Upper lobe of left lung (tissue), 6 donors: ENCODE measurements around the gene MYLK. TPM values are rescaled to one million over a fixed set of nuclear protein-coding genes. Genes with fewer than 3 reads are reported as not detected.
A peak's percentile ranks its signal among the peaks of the same experiment; 100 is the strongest.

ENCODE experiments used
- ATAC-seq, 2 donors: fragments of 200-7000 bp; cut with Tn5 transposase; one replicate each; pipeline ENCODE4 v1.9.1; 2022; ENCODE audit warnings: mild to moderate bottlenecking in 2 of 2, moderate library complexity in 2 of 2; ENCODE audit not compliant: low FRiP score in 2 of 2
- DNase-seq, 2 donors: peaks; one replicate each; pipeline ENCODE4 v3.0.0-alpha.2; 2019 to 2020
- H3K27ac ChIP-seq, 4 donors: fragments of 200-600 bp; sonication (generic); one replicate each; pipeline ENCODE4 v1.5.1; 2016 to 2019
- H3K27me3 ChIP-seq, 4 donors: fragments of 200-600 bp; sonication (generic); one replicate each; pipeline ENCODE4 v1.5.1; 2017 to 2019
- H3K36me3 ChIP-seq, 4 donors: fragments of 200-600 bp; sonication (generic); one replicate each; pipeline ENCODE4 v1.5.1; 2016 to 2019
- H3K4me1 ChIP-seq, 4 donors: fragments of 200-600 bp; sonication (generic); one replicate each; pipeline ENCODE4 v1.5.1; 2018 to 2019
- H3K4me3 ChIP-seq, 4 donors: fragments of 200-600 bp; sonication (generic); one replicate each; pipeline ENCODE4 v1.5.1; 2017 to 2019; ENCODE audit warnings: mild to moderate bottlenecking in 2 of 4, moderate library complexity in 1 of 4
- H3K9me3 ChIP-seq, 4 donors: fragments of 200-600 bp; sonication (generic); one replicate each; pipeline ENCODE4 v1.5.1; 2018 to 2019
- EP300 ChIP-seq, 4 donors: sonication (generic); formaldehyde crosslinking; IDR thresholded peaks; one replicate each; pipeline ENCODE4 v1.5.1; 2017; ENCODE audit warnings: antibody characterized with exemption in 4 of 4, control low read depth in 2 of 4
- POLR2A ChIP-seq, 4 donors: fragments of 450-650 bp; IDR thresholded peaks; one replicate each; pipeline ENCODE4 v1.5.1; 2016 to 2017; ENCODE audit warnings: antibody characterized with exemption in 4 of 4, mild to moderate bottlenecking in 2 of 4
- POLR2AphosphoS5 ChIP-seq, 2 donors: sonication (generic); formaldehyde crosslinking; IDR thresholded peaks; one replicate each; pipeline ENCODE4 v1.5.1; 2017; ENCODE audit warnings: antibody characterized with exemption in 2 of 2
- WGBS, 2 donors: methylation state at CpG; one replicate each; pipeline ENCODE4 v1.1.5; 2017 to 2018; 5-methylcytosine and 5-hydroxymethylcytosine counted together
- total RNA-seq, 6 donors: library from RNA; depleted of rRNA in 4 of 6; stranded (reverse); fragments of >200 nt in 4 of 6; gene quantifications; one replicate each; pipeline versions ENCODE4 v1.1.0 to v1.2.1, GENCODE V29; 2016 to 2021
- TF ChIP-seq, protein P1 (sequence below), 6 experiments: fragments of 450-650 bp in 4 of 6; fragments of 200-600 bp in 2 of 6; sonication (generic) in 2 of 6; IDR thresholded peaks; one replicate each; pipeline ENCODE4 v1.5.1; 2016 to 2019; ENCODE audit warnings: antibody characterized with exemption in 6 of 6
- donor health status: DM: no; HTN: no; CAD: no; lungs with moderate emphysema.
- donor health status: DM: no; HTN: yes; CAD: no; lungs with severe emphysema.

MYLK gene
- total RNA-seq, 6 donors from 2014 or later = 105 to 378 (median 160) TPM

DNA sequence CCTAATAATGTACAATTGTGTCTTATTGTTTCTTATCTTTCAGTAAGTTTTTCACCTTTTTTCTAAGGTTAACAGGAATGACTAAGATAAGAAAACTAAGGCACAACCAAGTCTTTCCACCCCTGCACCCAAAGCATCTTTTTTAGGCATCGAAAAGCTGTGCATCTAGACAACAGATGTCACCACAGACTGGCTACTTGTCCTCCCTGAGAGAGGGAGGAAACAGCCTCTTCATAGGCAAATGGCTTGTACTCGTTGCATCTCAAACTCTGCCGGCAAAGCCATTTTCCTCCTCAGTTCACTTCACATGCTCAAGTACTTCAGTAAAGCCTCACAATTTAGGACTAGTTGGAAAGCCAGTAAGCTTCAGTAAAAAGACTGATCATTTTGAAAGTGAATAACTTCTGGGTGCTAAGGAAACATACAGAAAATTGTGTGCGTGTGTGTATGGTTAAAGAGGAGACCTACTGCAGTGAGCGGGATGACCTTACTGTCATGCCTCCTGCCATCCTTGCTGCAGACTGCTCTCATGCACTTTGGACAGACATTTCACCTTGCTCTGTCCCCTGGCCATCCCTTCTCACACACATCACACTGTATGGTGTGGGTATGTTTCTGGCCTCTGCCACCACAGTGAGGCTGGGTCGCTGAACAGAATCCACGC lies 262.8 kb downstream of the MYLK start:
- TF ChIP-seq EP300 (IDR thresholded peaks at IDR 0.05) = no peak
- TF ChIP-seq POLR2AphosphoS5 (IDR thresholded peaks at IDR 0.05) = no peak
- TF ChIP-seq, protein P1, sequence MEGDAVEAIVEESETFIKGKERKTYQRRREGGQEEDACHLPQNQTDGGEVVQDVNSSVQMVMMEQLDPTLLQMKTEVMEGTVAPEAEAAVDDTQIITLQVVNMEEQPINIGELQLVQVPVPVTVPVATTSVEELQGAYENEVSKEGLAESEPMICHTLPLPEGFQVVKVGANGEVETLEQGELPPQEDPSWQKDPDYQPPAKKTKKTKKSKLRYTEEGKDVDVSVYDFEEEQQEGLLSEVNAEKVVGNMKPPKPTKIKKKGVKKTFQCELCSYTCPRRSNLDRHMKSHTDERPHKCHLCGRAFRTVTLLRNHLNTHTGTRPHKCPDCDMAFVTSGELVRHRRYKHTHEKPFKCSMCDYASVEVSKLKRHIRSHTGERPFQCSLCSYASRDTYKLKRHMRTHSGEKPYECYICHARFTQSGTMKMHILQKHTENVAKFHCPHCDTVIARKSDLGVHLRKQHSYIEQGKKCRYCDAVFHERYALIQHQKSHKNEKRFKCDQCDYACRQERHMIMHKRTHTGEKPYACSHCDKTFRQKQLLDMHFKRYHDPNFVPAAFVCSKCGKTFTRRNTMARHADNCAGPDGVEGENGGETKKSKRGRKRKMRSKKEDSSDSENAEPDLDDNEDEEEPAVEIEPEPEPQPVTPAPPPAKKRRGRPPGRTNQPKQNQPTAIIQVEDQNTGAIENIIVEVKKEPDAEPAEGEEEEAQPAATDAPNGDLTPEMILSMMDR (IDR thresholded peaks at IDR 0.05) = no peak
- no peak for TF ChIP-seq POLR2A (IDR thresholded peaks at IDR 0.05)
- no peaks in the 10 kb centered on the region for H3K9me3 ChIP-seq
- no peak overlapping the region for H3K27ac ChIP-seq
- DNase-seq = no peak
- peaks cover 0 to 80% (median 41%) of the 10 kb centered on the region in 4 donors for H3K36me3 ChIP-seq
- H3K4me1 ChIP-seq = peaks cover 5 to 16% (median 13%) of the 10 kb centered on the region in 4 donors
- ATAC-seq = peak in 1 of 2 donors; percentile 7
- WGBS, 2 donors = 79 to 85% methylated on average over 7 of the region's 7 CpGs
- no peak overlapping the region for H3K4me3 ChIP-seq
- no peaks in the 10 kb centered on the region for H3K27me3 ChIP-seq

DNA sequence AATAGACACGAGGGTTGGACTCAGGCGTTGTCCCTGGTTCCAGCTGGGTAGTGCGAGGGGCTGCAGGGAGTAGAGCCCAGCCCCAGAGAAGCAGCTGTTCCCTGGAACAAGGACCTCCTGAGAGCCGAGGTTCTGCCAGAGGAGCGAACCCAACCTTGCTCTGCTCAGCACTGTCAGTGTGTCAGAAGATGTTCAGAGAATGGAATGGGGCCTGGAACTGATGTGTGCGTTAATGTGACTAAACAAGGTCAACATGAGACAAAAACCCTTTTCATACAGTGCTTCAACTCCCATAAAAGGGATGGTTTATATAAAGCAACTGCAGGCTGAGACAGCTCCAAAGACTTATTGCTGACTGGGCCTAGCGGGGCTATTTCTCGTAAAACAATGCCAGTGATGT lies 263.8 kb downstream of the MYLK start:
- peak overlapping the region in 3 of 4 donors; percentile 4 to 49 (median 45) for H3K27ac ChIP-seq
- TF ChIP-seq, protein P1 (IDR thresholded peaks at IDR 0.05) = no peak
- peak in 1 of 2 donors; percentile 26 for TF ChIP-seq POLR2AphosphoS5 (IDR thresholded peaks at IDR 0.05)
- WGBS, 2 donors = 75% methylated on average over 8 of the region's 8 CpGs
- H3K36me3 ChIP-seq = peaks cover 0 to 75% (median 33%) of the 10 kb centered on the region in 4 donors
- no peak overlapping the region for H3K4me3 ChIP-seq
- H3K4me1 ChIP-seq = peaks cover 5 to 16% (median 13%) of the 10 kb centered on the region in 4 donors
- no peaks in the 10 kb centered on the region for H3K27me3 ChIP-seq
- DNase-seq = no peak
- ATAC-seq = peak in 1 of 2 donors; percentile 6
- H3K9me3 ChIP-seq = no peaks in the 10 kb centered on the region

DNA sequence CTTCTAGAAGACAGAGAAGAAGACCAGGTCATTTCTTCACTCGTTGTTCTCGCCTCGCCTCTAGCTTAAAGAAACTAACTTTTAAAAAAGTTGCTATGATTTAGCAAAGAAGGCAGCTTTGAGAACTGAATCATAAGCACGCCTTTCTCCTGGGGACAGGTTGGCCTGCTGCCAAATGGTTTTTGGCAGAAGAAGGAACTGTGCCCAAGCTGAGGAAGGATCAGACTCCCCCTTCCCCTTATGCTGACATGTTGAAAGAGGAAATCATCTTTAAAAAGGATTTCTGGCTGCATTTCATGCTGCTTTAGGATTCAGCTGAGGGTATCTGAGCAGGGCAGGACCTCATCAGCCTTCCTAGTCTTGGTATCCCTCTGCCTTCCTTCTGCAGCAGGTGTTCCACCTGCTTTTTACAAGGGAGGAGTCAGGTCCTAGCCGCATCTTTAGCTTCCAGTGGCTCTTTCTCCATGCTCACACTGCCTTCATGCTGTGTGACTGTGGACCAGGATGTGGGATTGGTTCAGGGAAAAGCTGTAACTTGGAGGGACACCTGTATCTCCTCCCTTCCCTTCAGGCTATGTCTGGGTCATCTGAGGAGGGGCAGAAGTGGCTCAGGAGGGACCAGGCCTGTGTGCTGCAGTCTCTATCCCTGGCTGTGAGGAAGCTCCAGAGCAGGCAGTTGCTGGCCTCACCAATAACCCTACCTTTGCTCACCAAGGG lies 265.2 kb downstream of the MYLK start:
- 50 to 59% methylated on average over 5 of the region's 5 CpGs for WGBS, 2 donors
- Histone ChIP-seq H3K27ac (peak overlapping the region in 2 of 4 donors; percentile 1 to 18), H3K27me3 (no peaks in the 10 kb centered on the region), H3K4me1 (peaks cover 5 to 16% (median 13%) of the 10 kb centered on the region in 4 donors), H3K36me3 (peaks cover 0 to 76% (median 23%) of the 10 kb centered on the region in 4 donors), H3K4me3 (no peak overlapping the region), H3K9me3 (no peaks in the 10 kb centered on the region)
- DNase-seq (peak in 1 of 2 donors; percentile 65), ATAC-seq (peak in 1 of 2 donors; percentile 81)
- TF ChIP-seq, protein P1 (IDR thresholded peaks at IDR 0.05) = no peak

DNA sequence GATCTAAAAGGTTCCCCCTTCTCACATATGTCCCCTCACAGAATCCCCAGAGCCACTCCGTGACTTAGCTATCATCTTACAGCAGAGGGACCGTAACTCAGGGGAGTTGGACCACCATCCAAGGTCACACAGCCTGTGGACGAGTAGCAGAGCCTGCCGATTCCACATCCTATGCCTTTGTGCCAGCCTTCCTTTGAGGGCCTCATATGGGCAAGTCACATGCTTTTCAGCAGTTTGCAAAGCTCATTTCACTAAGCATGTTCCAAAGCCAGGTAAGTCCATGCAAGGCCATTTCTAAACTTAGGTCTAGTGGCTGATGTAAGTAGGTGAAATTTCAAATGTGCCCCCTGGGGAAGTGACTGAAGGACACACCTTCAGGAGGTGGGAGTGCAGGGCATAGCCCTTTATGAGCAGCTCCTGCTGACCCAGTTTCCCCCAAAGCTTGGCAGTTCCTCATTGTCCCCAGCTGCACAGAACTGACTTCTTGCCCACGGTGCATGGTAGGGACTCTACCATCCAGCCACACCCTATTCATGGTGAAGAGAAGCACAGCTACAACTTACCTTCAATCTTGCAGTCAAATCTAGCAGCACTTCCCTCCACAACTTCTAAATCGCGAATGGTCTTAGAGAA lies 265.9 kb downstream of the MYLK start:
- peak in 1 of 2 donors; percentile 47 for ATAC-seq
- DNase-seq = no peak
- peaks cover 5 to 16% (median 13%) of the 10 kb centered on the region in 4 donors for H3K4me1 ChIP-seq
- TF ChIP-seq POLR2AphosphoS5 (IDR thresholded peaks at IDR 0.05) = no peak
- no peak for TF ChIP-seq EP300 (IDR thresholded peaks at IDR 0.05)
- no peaks in the 10 kb centered on the region for H3K27me3 ChIP-seq
- peak overlapping the region in 1 of 4 donors; percentile 1 for H3K27ac ChIP-seq
- WGBS, 2 donors = 56 to 80% methylated on average over 7 of the region's 7 CpGs
- peaks cover 0 to 76% (median 25%) of the 10 kb centered on the region in 4 donors for H3K36me3 ChIP-seq
- no peak overlapping the region for H3K4me3 ChIP-seq
- H3K9me3 ChIP-seq = no peaks in the 10 kb centered on the region

DNA sequence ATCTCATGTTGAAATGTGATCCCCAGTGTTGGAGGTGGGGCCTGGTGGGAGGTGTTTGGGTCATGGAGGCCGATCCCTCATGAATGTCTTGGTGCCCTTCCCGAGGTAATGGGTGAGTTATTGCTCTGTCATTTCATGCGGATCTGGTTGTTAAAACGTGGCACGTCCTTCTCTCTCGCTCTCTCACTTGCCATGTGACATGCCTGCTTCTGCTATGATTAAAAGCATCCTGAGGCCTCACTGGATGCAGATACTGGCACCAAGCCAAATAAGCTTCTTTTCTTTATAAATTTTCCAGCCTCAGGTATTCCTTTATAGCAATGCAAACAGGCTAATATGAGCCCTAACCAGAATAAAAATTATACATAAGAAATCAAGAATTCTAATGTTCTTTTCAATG lies 267.5 kb downstream of the MYLK start:
- ATAC-seq = no peak
- H3K27me3 ChIP-seq = no peaks in the 10 kb centered on the region
- H3K36me3 ChIP-seq = peaks cover 0 to 75% (median 18%) of the 10 kb centered on the region in 4 donors
- H3K27ac ChIP-seq = no peak overlapping the region
- 89 to 96% methylated on average over 6 of the region's 6 CpGs for WGBS, 2 donors
- H3K9me3 ChIP-seq = no peaks in the 10 kb centered on the region
- DNase-seq = no peak
- H3K4me3 ChIP-seq = no peak overlapping the region
- peaks cover 5 to 16% (median 12%) of the 10 kb centered on the region in 4 donors for H3K4me1 ChIP-seq
- no peak for TF ChIP-seq EP300 (IDR thresholded peaks at IDR 0.05)
